Measurements from ENCODE around the gene EFCAB11.

DNA sequence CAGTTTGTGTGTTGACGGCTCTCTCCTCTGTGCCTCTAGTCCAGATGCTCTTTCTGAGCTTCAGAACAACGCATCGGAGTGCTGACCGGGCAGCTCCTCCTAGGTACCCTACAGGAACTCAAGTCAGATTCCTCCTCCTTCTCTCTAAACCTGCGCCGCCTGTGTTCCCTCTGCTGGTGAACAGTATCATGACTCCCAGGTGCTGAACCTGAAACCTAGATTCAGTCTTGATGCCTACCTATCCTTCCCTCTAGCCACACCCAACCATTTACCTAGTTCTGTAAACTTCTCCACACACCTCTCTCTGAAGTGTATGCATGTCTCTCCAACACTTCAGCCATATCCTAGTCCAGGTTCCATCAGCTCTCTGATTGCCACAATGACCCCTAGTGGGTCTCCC is 112.7 kb downstream of the EFCAB11 start:
- no peak for TF ChIP-seq POLR2A (IDR thresholded peaks at IDR 0.05)
- TF ChIP-seq, protein P1, sequence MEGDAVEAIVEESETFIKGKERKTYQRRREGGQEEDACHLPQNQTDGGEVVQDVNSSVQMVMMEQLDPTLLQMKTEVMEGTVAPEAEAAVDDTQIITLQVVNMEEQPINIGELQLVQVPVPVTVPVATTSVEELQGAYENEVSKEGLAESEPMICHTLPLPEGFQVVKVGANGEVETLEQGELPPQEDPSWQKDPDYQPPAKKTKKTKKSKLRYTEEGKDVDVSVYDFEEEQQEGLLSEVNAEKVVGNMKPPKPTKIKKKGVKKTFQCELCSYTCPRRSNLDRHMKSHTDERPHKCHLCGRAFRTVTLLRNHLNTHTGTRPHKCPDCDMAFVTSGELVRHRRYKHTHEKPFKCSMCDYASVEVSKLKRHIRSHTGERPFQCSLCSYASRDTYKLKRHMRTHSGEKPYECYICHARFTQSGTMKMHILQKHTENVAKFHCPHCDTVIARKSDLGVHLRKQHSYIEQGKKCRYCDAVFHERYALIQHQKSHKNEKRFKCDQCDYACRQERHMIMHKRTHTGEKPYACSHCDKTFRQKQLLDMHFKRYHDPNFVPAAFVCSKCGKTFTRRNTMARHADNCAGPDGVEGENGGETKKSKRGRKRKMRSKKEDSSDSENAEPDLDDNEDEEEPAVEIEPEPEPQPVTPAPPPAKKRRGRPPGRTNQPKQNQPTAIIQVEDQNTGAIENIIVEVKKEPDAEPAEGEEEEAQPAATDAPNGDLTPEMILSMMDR (IDR thresholded peaks at IDR 0.05) = no peak
